Epithelial cell of proximal tubule (primary cell): ENCODE measurements around the gene AGFG1. TPM values are rescaled to one million over a fixed set of nuclear protein-coding genes. Genes with fewer than 3 reads are reported as not detected.

Source experiments
- DNase-seq: peaks from one replicate; pipeline ENCODE4 v3.0.0-alpha.2; 2011; ENCODE audit warnings: low read depth
- H3K4me3 ChIP-seq: 2 replicates; pipeline ENCODE4 v1.5.1; 2011; ENCODE audit warnings: low read depth, mild to moderate bottlenecking, low read length
- CTCF ChIP-seq: conservative IDR thresholded peaks from 2 replicates; pipeline ENCODE4 v1.5.1; 2012; ENCODE audit warnings: low read depth, mild to moderate bottlenecking, low read length
- total RNA-seq: library from RNA; depleted of rRNA; stranded (reverse); fragments of >200 nt; gene quantifications from 2 replicates; pipeline ENCODE4 v1.2.3, GENCODE V29; 2015

The AGFG1 gene
- total RNA-seq, 1 donor from 2014 or later: 75.8 TPM

DNA sequence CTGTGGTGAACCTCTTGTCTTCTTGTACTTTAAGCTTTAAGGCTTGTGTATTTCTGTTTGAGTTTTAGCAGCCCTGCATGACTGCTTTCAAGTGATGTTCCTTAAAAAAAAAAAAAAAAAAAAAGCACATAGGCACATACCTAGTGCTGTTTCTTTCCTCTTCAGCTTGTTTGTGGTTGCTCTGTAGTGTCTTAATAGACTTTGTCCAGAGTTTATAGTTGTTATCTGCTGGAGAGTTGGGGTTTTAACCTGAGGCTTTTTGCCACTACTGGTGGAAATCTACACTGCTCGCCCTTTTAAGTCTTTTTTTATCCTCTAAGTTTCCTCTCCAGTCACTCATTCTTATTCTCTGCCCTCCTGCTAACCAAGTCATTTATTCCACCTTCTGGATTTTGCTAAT, 34.5 kb downstream of the AGFG1 start:
- TF ChIP-seq CTCF: no peak
- H3K4me3 ChIP-seq: no peak overlapping the region
- DNase-seq: no peak

GRCh38 chr2:227507963-227508362, 36.0 kb downstream of the AGFG1 start:
- no peak for TF ChIP-seq CTCF
- no peak for DNase-seq
- no peak overlapping the region for H3K4me3 ChIP-seq

DNA sequence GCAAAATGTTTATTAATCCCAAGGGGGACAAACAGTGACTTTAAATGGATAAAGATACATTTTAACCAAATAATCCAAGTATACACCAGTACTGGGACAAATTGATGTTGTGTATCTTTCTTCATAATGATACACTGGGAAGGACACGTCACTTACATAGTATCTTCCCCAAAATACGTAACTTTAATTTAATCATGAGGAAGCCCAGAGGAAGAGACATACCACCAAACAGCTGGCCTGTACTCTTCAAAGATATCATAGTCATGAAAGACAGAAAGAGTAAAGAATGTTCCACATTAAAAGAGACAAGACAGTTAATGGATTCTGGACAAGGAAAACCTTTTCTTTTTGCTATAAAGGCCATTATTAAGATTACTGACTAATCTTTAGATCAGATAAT, 37.1 kb downstream of the AGFG1 start:
- no peak for DNase-seq
- TF ChIP-seq CTCF: no peak
- no peak overlapping the region for H3K4me3 ChIP-seq

DNA sequence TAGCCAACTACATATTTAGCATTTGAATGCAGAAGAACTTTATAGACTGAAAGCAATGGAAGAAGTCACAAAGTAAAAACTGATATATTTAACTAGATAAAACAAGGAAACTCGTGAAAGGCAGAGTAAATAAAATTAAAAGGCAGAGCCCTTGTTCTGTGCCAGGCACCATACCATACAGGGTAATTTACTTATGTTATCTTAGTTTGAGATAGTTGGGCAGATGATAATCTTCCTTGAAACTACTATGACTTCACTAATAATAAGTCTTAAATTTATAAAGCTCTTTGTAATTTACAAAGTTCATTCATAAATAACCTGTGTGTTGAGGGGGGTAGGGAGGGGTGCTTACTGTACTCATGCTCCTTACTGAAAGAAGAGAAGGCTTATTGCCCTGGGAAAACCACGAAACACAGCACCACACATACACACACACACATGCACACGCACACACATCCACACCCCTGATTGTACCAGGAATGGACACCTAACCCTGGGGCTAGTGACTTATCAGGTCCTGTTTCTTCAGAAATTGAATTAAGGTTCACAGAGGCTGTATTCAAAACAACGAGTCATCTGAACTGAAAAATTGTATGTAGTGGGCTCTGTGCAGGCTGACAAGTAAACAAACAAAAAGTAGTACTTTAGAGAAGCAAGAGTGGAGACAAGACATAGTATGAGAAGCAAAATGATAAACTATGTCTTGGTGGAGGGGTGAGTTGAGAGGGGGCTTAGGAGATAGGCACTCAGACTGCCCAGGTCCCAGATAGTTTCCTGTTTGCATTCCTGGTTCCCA, 38.1 kb downstream of the AGFG1 start:
- TF ChIP-seq CTCF: no peak
- H3K4me3 ChIP-seq: no peak overlapping the region
- DNase-seq: no peak

- no peak for DNase-seq
- H3K4me3 ChIP-seq: no peak overlapping the region
- TF ChIP-seq CTCF: no peak
Observed at GRCh38 chr2:227510620-227510958, 38.6 kb downstream of the AGFG1 start.

DNA sequence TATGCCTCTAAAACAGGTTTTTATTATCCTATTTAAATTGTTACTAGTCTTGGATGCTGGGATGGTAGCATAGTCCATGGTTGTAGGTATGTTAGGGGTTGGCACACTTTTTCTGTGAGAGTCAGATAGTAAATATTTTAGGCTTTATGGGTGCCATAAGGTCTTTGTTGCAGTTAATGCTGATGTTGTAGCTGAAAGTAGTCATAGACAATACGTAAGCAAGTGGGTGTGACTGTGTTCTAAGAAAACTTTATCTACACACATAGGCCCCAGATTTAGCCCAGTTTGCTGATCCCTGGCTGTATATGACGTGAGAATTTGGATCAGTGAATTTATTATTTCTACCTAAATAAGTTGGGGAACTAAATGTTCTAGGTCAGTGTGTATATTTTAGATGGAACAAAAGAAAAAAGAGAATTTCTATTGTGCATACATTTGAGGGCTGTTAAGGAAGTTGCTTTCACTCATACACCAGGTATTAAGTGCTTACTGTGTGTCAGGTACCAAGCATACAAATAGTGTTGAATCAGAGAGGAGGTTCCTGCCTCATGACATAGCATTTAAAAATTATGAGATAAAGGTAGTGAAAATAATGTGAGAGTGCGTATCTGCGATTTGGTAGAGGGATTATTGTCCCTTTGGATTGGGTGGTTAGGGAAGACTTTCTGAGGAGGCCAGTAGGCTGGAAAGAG, 39.4 kb downstream of the AGFG1 start:
- H3K4me3 ChIP-seq: no peak overlapping the region
- no peak for TF ChIP-seq CTCF
- no peak for DNase-seq

DNA sequence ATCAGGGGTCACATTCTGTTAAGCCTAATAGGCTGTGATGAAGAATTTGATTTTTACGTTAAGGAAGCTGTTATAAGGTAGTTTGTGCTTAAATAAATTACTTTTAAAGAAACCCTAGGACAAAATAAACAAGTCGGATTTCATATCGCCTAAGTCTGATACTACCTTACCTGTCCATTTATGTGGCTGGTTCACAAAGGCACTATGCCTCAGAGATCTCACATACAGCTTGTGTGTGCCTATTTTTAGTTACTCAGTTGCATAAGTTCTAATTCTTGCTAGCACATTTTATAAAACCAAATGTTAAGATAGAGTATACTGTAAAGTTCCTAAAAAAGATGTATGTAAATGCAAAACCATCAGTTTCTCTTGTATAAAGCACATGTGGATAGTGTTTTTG, 40.0 kb downstream of the AGFG1 start:
- no peak overlapping the region for H3K4me3 ChIP-seq
- DNase-seq: no peak
- TF ChIP-seq CTCF: no peak
